22Rv1 (cell line): ENCODE measurements around the gene GALNT12.

Experiments used
- CTCF ChIP-seq: fragments of 450-650 bp; IDR thresholded peaks from 2 replicates; pipeline ENCODE4 v1.5.1; 2017; ENCODE audit warnings: mild to moderate bottlenecking
- ZFX ChIP-seq: fragments of 450-650 bp; IDR thresholded peaks from 2 replicates; pipeline ENCODE4 v1.6.1; 2017; ENCODE audit warnings: antibody characterized with exemption, borderline replicate concordance

GRCh38 chr9:98781588-98782383 is 25.7 kb upstream of the GALNT12 start:
- TF ChIP-seq CTCF: no peak
- TF ChIP-seq ZFX: no peak
